Esophagus squamous epithelium (tissue), 4 donors: ENCODE measurements around the gene ACTMAP.

Source experiments
- POLR2A ChIP-seq, 4 donors: fragments of 450-650 bp; IDR thresholded peaks; one replicate each; pipeline ENCODE4 v1.6.1; 2017; ENCODE audit warnings: antibody characterized with exemption in 4 of 4, mild to moderate bottlenecking in 4 of 4, moderate library complexity in 3 of 4
- TF ChIP-seq, protein P1 (sequence below), 6 experiments: fragments of 450-650 bp in 4 of 6; fragments of 200-600 bp in 2 of 6; sonication (generic) in 2 of 6; IDR thresholded peaks; one replicate each; pipeline ENCODE4 v1.5.1; 2016 to 2019; ENCODE audit warnings: antibody characterized with exemption in 6 of 6, mild to moderate bottlenecking in 4 of 6, moderate library complexity in 4 of 6

DNA sequence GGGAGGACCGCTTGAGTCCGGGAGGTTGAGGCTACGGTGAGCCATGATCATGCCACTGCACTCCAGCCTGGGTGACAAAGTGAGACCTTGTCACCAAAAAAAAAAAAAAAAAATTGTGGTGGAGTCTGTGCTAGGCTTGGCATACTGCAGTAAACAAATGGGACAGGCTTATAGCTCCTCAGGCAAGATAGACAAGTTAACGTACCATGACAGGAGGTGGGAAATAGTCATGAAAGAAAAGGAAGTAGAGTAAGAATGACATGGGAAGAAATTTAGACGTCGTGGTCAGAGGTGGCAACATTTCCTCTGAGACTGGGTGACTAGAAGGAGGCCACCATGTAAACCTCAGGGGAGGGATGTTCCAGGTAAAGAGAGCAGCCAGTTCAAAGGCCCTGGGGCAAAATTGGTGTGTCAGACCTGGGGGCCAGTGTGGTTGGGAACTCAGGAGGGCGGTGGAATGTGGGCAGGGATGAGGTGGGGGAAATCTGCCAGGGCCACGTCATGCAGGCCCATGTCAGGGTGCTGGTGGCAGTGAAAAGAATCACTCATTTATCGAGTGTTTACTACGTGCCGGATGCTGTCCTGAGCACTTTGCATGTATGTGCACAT, 6.3 kb upstream of the ACTMAP start:
- TF ChIP-seq, protein P1, sequence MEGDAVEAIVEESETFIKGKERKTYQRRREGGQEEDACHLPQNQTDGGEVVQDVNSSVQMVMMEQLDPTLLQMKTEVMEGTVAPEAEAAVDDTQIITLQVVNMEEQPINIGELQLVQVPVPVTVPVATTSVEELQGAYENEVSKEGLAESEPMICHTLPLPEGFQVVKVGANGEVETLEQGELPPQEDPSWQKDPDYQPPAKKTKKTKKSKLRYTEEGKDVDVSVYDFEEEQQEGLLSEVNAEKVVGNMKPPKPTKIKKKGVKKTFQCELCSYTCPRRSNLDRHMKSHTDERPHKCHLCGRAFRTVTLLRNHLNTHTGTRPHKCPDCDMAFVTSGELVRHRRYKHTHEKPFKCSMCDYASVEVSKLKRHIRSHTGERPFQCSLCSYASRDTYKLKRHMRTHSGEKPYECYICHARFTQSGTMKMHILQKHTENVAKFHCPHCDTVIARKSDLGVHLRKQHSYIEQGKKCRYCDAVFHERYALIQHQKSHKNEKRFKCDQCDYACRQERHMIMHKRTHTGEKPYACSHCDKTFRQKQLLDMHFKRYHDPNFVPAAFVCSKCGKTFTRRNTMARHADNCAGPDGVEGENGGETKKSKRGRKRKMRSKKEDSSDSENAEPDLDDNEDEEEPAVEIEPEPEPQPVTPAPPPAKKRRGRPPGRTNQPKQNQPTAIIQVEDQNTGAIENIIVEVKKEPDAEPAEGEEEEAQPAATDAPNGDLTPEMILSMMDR (IDR thresholded peaks at IDR 0.05), result no peak
- no peak for TF ChIP-seq POLR2A (IDR thresholded peaks at IDR 0.05)
